SK-N-SH treated with all-trans-retinoic acid at 6 μM for 48 hours (cell line): ENCODE measurements around the gene AFAP1.

Experiments
- ATAC-seq: fragments of 200-7000 bp; cut with Tn5 transposase; 3 replicates; pipeline ENCODE4 v1.9.1; 2020; ENCODE audit warnings: mild to moderate bottlenecking, moderate library complexity
- ARNTL ChIP-seq: fragments of 450-650 bp; formaldehyde crosslinking; IDR thresholded peaks from 2 replicates; pipeline ENCODE4 v1.5.0; 2020; ENCODE audit warnings: low read depth, mild to moderate bottlenecking, moderate library complexity, borderline replicate concordance
- BACH2 ChIP-seq: fragments of 250-450 bp; sonication (Bioruptor Pico); IDR thresholded peaks from 2 replicates; pipeline ENCODE4 v1.9.0; 2021; ENCODE audit warnings: mild to moderate bottlenecking, borderline replicate concordance
- CSDC2 ChIP-seq: fragments of 250-450 bp; sonication (Bioruptor Pico); IDR thresholded peaks from 2 replicates; pipeline ENCODE4 v1.5.0; 2020; ENCODE audit warnings: mild to moderate bottlenecking, moderate library complexity
- CSRNP3 ChIP-seq: fragments of 250-450 bp; sonication (Bioruptor Pico); IDR thresholded peaks from 2 replicates; pipeline ENCODE4 v1.5.1; 2021; ENCODE audit warnings: mild to moderate bottlenecking, moderate library complexity
- ESRRG ChIP-seq: fragments of 250-450 bp; sonication (Bioruptor Pico); IDR thresholded peaks from 2 replicates; pipeline ENCODE4 v1.6.1; 2021; ENCODE audit warnings: mild to moderate bottlenecking
- GLIS3 ChIP-seq: fragments of 250-450 bp; sonication (Bioruptor Pico); IDR thresholded peaks from 2 replicates; pipeline ENCODE4 v1.5.0; 2020; ENCODE audit warnings: mild to moderate bottlenecking, moderate library complexity
- ISL1 ChIP-seq: fragments of 250-450 bp; sonication (Bioruptor Pico); IDR thresholded peaks from 2 replicates; pipeline ENCODE4 v2.1.2; 2022; ENCODE audit warnings: mild to moderate bottlenecking, moderate library complexity
- OSR1 ChIP-seq: fragments of 250-450 bp; sonication (Bioruptor Pico); IDR thresholded peaks from 2 replicates; pipeline ENCODE4 v1.8.0; 2022; ENCODE audit warnings: moderate library complexity, mild to moderate bottlenecking, inconsistent platforms
- POU6F1 ChIP-seq: fragments of 250-450 bp; sonication (Bioruptor Pico); IDR thresholded peaks from 2 replicates; pipeline ENCODE4 v1.8.0; 2021; ENCODE audit warnings: low read depth, mild to moderate bottlenecking, moderate library complexity, borderline replicate concordance
- PPARA ChIP-seq: fragments of 250-450 bp; sonication (Bioruptor Pico); IDR thresholded peaks from 2 replicates; pipeline ENCODE4 v1.5.0; 2020; ENCODE audit warnings: mild to moderate bottlenecking, borderline replicate concordance
- RARB ChIP-seq: fragments of 250-450 bp; sonication (Bioruptor Pico); IDR thresholded peaks from 2 replicates; pipeline ENCODE4 v1.8.0; 2021; ENCODE audit warnings: mild to moderate bottlenecking, moderate library complexity
- SNAI2 ChIP-seq: fragments of 250-450 bp; sonication (Bioruptor Pico); IDR thresholded peaks from 2 replicates; pipeline ENCODE4 v1.5.0; 2020; ENCODE audit warnings: mild to moderate bottlenecking, moderate library complexity
- TCF4 ChIP-seq: fragments of 250-450 bp; sonication (Bioruptor Pico); IDR thresholded peaks from 2 replicates; pipeline ENCODE4 v1.8.0; 2021; ENCODE audit warnings: mild to moderate bottlenecking, moderate library complexity, borderline replicate concordance
- ZFP3 ChIP-seq: fragments of 250-450 bp; sonication (Bioruptor Pico); IDR thresholded peaks from 2 replicates; pipeline ENCODE4 v1.5.0; 2020; ENCODE audit warnings: mild to moderate bottlenecking, moderate library complexity
- ZFP30 ChIP-seq: fragments of 450-650 bp; formaldehyde crosslinking; IDR thresholded peaks from 2 replicates; pipeline ENCODE4 v1.5.0; 2022; ENCODE audit warnings: mild to moderate bottlenecking, moderate library complexity
- ZNF70 ChIP-seq: fragments of 450-650 bp; formaldehyde crosslinking; IDR thresholded peaks from 2 replicates; pipeline ENCODE4 v1.5.0; 2020; ENCODE audit warnings: mild to moderate bottlenecking, moderate library complexity
- ZNF8 ChIP-seq: fragments of 450-650 bp; formaldehyde crosslinking; IDR thresholded peaks from 2 replicates; pipeline ENCODE4 v1.5.0; 2020; ENCODE audit warnings: mild to moderate bottlenecking, moderate library complexity
- TF ChIP-seq, protein P1 (sequence below): fragments of 250-450 bp; sonication (Bioruptor Pico); IDR thresholded peaks from 2 replicates; pipeline ENCODE4 v1.5.0; 2020; ENCODE audit warnings: mild to moderate bottlenecking, moderate library complexity
- TF ChIP-seq, protein P2 (sequence below): fragments of 250-450 bp; sonication (Bioruptor Pico); IDR thresholded peaks from 2 replicates; pipeline ENCODE4 v1.8.0; 2020; ENCODE audit warnings: mild to moderate bottlenecking, moderate library complexity, borderline replicate concordance

The AFAP1 gene

DNA sequence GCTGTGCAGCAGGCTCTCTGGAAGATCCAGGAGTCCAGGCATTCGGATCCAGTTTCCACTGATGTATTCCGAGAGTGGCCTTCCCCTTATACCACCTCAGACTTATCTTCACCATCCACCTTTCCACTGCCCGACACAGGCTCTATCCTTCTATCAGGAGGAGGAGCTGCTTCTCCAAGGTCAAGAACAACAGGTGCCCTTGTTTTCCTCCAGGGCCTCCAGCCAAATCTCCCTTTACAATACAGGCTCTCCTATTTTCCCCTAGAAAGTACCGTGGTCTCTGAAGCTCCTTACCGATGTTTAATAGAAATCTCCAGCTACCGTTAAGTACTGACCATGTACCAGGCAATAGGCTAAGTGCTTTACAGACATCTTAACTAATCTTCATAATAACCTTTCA lies 61.3 kb downstream of the AFAP1 start (continued):
- TF ChIP-seq, protein P1, sequence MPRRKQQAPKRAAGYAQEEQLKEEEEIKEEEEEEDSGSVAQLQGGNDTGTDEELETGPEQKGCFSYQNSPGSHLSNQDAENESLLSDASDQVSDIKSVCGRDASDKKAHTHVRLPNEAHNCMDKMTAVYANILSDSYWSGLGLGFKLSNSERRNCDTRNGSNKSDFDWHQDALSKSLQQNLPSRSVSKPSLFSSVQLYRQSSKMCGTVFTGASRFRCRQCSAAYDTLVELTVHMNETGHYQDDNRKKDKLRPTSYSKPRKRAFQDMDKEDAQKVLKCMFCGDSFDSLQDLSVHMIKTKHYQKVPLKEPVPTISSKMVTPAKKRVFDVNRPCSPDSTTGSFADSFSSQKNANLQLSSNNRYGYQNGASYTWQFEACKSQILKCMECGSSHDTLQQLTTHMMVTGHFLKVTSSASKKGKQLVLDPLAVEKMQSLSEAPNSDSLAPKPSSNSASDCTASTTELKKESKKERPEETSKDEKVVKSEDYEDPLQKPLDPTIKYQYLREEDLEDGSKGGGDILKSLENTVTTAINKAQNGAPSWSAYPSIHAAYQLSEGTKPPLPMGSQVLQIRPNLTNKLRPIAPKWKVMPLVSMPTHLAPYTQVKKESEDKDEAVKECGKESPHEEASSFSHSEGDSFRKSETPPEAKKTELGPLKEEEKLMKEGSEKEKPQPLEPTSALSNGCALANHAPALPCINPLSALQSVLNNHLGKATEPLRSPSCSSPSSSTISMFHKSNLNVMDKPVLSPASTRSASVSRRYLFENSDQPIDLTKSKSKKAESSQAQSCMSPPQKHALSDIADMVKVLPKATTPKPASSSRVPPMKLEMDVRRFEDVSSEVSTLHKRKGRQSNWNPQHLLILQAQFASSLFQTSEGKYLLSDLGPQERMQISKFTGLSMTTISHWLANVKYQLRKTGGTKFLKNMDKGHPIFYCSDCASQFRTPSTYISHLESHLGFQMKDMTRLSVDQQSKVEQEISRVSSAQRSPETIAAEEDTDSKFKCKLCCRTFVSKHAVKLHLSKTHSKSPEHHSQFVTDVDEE (CRISPR knock-in tag): no peak
- TF ChIP-seq, protein P2, sequence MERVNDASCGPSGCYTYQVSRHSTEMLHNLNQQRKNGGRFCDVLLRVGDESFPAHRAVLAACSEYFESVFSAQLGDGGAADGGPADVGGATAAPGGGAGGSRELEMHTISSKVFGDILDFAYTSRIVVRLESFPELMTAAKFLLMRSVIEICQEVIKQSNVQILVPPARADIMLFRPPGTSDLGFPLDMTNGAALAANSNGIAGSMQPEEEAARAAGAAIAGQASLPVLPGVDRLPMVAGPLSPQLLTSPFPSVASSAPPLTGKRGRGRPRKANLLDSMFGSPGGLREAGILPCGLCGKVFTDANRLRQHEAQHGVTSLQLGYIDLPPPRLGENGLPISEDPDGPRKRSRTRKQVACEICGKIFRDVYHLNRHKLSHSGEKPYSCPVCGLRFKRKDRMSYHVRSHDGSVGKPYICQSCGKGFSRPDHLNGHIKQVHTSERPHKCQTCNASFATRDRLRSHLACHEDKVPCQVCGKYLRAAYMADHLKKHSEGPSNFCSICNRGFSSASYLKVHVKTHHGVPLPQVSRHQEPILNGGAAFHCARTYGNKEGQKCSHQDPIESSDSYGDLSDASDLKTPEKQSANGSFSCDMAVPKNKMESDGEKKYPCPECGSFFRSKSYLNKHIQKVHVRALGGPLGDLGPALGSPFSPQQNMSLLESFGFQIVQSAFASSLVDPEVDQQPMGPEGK (CRISPR knock-in tag): no peak
- TF ChIP-seq ISL1: no peak
- no peak for TF ChIP-seq OSR1
- TF ChIP-seq RARB (CRISPR knock-in tag): no peak
- TF ChIP-seq, all 23 proteins: peak for 0

- TF ChIP-seq RARB (CRISPR knock-in tag) (no peak), CSRNP3 (CRISPR knock-in tag) (no peak), POU6F1 (CRISPR knock-in tag) (no peak), CSDC2 (no peak), ESRRG (CRISPR knock-in tag) (no peak), ZFP3 (CRISPR knock-in tag) (no peak), OSR1 (no peak), ARNTL (CRISPR knock-in tag) (no peak), PPARA (CRISPR knock-in tag) (no peak), GLIS3 (CRISPR knock-in tag) (no peak), ZFP30 (CRISPR knock-in tag) (no peak), ZNF8 (CRISPR knock-in tag) (no peak), BACH2 (CRISPR knock-in tag) (no peak), ZNF70 (CRISPR knock-in tag) (no peak), ISL1 (no peak), TCF4 (no peak), SNAI2 (no peak)
- TF ChIP-seq, protein P2 (CRISPR knock-in tag): no peak
- TF ChIP-seq, protein P1 (CRISPR knock-in tag): no peak
- no peak for ATAC-seq
Observed at GRCh38 chr4:7877176-7877575, 62.5 kb downstream of the AFAP1 start.
